Stimulated activated CD8-positive, alpha-beta memory T cell treated with anti-CD3 and anti-CD28 coated beads, Interleukin-12 subunit alpha, Interleukin-12 subunit beta, amount 100 ng/mL, for 4 hours (primary cell): ENCODE results near the gene MEI4.

Source experiments
- DNase-seq: peaks from one replicate; pipeline ENCODE4 v3.0.0-alpha.2; 2020; ENCODE audit warnings: low read depth

The MEI4 gene

GRCh38 chr6:77972334-77972733 is 319.5 kb downstream of the MEI4 start:
- DNase-seq: no peak
